Activated naive CD8-positive, alpha-beta T cell (primary cell): ENCODE results near the gene XAGE1A.
"Not testable (repeated sequence)": the region's sequence is repeated elsewhere in the genome, so short reads cannot be mapped to it uniquely, and the experiment has no call there.

Source experiments
- H3K27ac Mint-ChIP-seq: one replicate; pipeline ENCODE4 v1.8.0; 2021; ENCODE audit warnings: mixed read lengths
- H3K27me3 Mint-ChIP-seq: one replicate; pipeline ENCODE4 v1.8.0; 2021; ENCODE audit warnings: mixed read lengths
- H3K36me3 Mint-ChIP-seq: one replicate; pipeline ENCODE4 v1.8.0; 2021; ENCODE audit warnings: mixed read lengths
- H3K4me1 Mint-ChIP-seq: one replicate; pipeline ENCODE4 v1.8.0; 2021; ENCODE audit warnings: low read depth, mixed read lengths
- H3K4me3 Mint-ChIP-seq: one replicate; pipeline ENCODE4 v1.8.0; 2021; ENCODE audit warnings: mild to moderate bottlenecking, mixed read lengths
- H3K9me3 Mint-ChIP-seq: one replicate; pipeline ENCODE4 v1.8.0; 2021; ENCODE audit warnings: low read depth, mixed read lengths

The XAGE1A gene, protein sequence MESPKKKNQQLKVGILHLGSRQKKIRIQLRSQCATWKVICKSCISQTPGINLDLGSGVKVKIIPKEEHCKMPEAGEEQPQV

DNA sequence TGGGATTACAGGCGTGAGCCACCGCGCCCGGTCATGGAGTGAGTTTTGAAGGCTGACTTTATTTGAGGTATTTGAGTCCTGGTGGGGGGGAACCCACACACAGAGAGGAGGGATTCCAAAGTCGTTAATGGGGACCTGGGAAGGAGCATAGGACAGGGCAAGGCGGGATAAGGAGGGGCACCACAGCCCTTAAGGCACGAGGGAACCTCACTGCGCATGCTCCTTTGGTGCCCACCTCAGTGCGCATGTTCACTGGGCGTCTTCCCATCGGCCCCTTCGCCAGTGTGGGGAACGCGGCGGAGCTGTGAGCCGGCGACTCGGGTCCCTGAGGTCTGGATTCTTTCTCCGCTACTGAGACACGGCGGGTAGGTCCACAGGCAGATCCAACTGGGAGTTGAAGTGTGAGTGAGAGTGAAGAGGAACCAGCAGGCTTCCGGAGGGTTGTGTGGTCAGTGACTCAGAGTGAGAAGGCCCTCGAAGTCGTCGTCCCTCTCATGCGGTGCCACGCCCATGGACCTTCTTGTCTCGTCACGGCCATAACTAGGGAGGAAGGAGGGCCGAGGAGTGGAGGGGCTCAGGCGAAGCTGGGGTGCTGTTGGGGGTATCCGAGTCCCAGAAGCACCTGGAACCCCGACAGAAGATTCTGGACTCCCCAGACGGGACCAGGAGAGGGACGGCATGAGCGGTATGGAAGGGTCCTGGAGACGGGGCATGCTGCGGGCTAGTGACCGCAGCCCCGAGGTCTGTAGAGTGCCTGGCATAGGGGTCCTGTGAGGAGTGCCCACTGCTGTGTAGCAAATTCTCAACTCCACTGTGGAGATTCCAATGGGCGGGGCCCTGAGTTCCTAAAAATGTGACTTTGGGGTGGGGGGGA, at the start of gene XAGE1A:
TSS of gene XAGE1A (plus strand) at position 264 of the 874 bp plus-strand sequence. CDS start 1,554 bp downstream, outside the sequence.
- not testable (repeated sequence) for H3K27ac Mint-ChIP-seq, H3K4me1 Mint-ChIP-seq, H3K9me3 Mint-ChIP-seq, H3K36me3 Mint-ChIP-seq, H3K4me3 Mint-ChIP-seq, H3K27me3 Mint-ChIP-seq

DNA sequence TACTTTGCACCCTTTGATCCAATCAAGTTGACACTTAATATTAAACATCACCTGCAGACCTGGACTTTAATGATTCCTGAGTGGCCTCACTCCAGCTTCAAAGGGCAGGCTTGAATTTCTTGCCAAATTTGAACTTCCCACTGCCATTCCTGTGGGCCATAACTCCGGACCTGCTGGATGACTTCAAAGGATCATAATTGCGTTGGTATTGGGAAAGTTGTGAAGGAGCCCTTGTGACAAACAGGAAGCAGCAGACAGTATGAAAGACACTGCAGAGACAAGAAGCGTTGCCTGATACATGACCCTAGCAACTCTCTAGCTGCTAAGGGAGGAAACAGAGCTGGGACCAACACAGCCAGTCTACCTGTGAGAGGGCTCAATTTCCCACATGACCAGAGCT, 43.6 kb upstream of the XAGE1A start:
- not testable (repeated sequence) for H3K4me3 Mint-ChIP-seq, H3K4me1 Mint-ChIP-seq, H3K9me3 Mint-ChIP-seq, H3K27me3 Mint-ChIP-seq, H3K36me3 Mint-ChIP-seq, H3K27ac Mint-ChIP-seq

DNA sequence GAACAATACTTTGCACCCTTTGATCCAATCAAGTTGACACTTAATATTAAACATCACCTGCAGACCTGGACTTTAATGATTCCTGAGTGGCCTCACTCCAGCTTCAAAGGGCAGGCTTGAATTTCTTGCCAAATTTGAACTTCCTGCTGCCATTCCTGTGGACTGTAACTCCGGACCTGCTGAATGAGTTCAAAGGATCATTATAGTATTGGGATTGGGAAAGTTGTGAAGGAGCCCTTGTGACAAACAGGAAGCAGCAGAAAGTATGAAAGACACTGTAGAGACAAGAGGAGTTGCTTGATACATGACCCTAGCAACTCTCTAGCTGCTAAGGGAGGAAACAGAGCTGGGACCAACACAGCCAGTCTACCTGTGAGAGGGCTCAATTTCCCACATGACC, 24.3 kb upstream of the XAGE1A start:
- H3K27ac Mint-ChIP-seq, H3K36me3 Mint-ChIP-seq, H3K27me3 Mint-ChIP-seq, H3K9me3 Mint-ChIP-seq, H3K4me3 Mint-ChIP-seq, H3K4me1 Mint-ChIP-seq: not testable (repeated sequence)

DNA sequence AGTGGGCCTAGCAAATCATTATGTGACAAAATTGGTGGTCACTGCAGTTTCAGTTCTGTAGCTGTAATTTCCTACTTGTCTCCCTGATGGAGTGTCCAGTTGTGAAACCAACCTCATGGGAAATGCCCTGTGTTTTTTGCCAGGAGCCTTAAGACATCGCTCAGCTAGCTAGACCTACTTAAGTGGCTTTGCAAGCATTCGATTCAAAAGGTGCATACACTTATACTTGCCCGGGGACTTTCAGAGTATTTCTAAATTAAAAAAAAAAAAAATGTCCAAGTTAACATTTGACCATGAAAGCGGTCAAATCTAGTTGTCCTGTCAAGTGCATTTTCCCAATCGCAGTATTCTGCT, 788 bp downstream of the XAGE1A start:
- not testable (repeated sequence) for H3K27me3 Mint-ChIP-seq, H3K27ac Mint-ChIP-seq, H3K4me3 Mint-ChIP-seq, H3K36me3 Mint-ChIP-seq, H3K4me1 Mint-ChIP-seq, H3K9me3 Mint-ChIP-seq

- not testable (repeated sequence) for H3K9me3 Mint-ChIP-seq, H3K4me1 Mint-ChIP-seq, H3K4me3 Mint-ChIP-seq, H3K27me3 Mint-ChIP-seq, H3K27ac Mint-ChIP-seq, H3K36me3 Mint-ChIP-seq
Observed at GRCh38 chrX:52501362-52501761, 5.8 kb downstream of the XAGE1A start.

DNA sequence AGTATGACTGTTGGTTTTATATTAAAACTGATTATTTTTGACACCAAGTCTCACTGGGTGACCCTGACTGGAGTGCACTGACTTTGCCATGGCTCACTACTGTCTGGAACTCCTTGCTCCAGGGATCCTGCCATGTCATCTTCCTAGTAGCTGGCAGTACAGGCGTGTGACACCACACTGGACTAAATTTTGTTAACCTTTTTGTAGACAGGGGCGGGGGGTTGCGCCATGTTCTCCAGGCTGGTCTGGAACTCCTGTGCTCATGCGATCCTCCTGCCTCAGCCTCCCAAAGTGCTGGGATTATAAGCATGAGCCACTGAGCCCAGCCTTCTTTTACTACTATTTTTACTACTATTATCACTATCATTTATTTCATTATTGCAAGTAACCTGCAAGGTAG, 8.9 kb downstream of the XAGE1A start:
- no peaks in the 10 kb centered on the region for H3K4me1 Mint-ChIP-seq
- no peak overlapping the region for H3K27ac Mint-ChIP-seq
- H3K27me3 Mint-ChIP-seq: peaks cover 6% of the 10 kb centered on the region
- H3K9me3 Mint-ChIP-seq: no peaks in the 10 kb centered on the region
- H3K36me3 Mint-ChIP-seq: no peaks in the 10 kb centered on the region
- no peak overlapping the region for H3K4me3 Mint-ChIP-seq

- H3K9me3 Mint-ChIP-seq: no peaks in the 10 kb centered on the region
- no peak overlapping the region for H3K27ac Mint-ChIP-seq
- no peaks in the 10 kb centered on the region for H3K4me1 Mint-ChIP-seq
- H3K36me3 Mint-ChIP-seq: no peaks in the 10 kb centered on the region
- H3K27me3 Mint-ChIP-seq: peaks cover 6% of the 10 kb centered on the region
- no peak overlapping the region for H3K4me3 Mint-ChIP-seq
Observed at GRCh38 chrX:52507331-52507730, 11.7 kb downstream of the XAGE1A start.

DNA sequence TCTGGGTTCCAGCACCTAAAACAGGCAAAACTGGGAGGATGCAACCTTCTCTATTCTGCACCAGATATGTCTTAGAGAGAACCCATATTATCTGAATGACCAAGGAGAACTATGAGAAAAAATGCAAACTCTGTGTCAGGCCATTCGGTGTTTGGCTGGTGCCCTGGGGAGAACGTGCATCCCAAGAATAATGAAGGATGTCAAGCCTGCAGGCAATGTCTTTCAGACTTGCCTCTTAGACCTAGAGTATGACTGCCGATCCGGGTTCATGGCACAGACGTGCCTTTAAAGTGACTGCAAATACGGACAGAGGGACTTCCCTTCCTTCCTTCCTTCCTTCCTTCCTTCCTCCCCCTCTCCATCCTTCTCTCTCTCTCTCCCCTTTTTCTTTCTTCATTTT, 14.3 kb downstream of the XAGE1A start:
- Mint-ChIP-seq H3K27ac (no peak overlapping the region), H3K4me1 (no peaks in the 10 kb centered on the region)

DNA sequence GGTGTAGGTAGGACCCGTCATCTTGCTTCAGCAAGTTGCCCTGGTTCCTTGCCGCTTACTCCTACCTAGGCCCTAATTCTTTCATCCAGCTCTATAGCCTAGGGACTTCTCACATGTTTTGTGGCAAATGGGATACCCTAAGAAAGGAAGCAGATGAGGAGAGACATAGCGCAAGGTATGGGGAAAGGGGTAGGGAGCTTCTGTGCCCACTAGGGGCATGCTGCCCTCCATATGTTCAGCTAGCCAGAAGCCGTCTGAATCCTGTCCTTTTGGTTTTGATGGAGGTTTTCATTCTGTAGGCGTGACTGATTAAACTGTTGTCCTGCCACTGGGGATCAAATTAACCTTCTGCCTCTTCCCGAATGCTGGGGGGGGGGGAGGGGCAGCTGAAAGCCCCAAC, 15.5 kb downstream of the XAGE1A start:
- not testable (repeated sequence) for H3K9me3 Mint-ChIP-seq, H3K36me3 Mint-ChIP-seq, H3K27me3 Mint-ChIP-seq, H3K4me3 Mint-ChIP-seq, H3K4me1 Mint-ChIP-seq, H3K27ac Mint-ChIP-seq

More for the DNA sequence above, 14.3 kb downstream of the XAGE1A start:
- H3K9me3 Mint-ChIP-seq: no peaks in the 10 kb centered on the region
- H3K4me3 Mint-ChIP-seq: no peak overlapping the region
- no peaks in the 10 kb centered on the region for H3K36me3 Mint-ChIP-seq
- peaks cover 6% of the 10 kb centered on the region for H3K27me3 Mint-ChIP-seq

GRCh38 chrX:52516110-52516986, 20.7 kb downstream of the XAGE1A start:
- not testable (repeated sequence) for H3K9me3 Mint-ChIP-seq, H3K36me3 Mint-ChIP-seq, H3K4me3 Mint-ChIP-seq, H3K4me1 Mint-ChIP-seq, H3K27me3 Mint-ChIP-seq, H3K27ac Mint-ChIP-seq

DNA sequence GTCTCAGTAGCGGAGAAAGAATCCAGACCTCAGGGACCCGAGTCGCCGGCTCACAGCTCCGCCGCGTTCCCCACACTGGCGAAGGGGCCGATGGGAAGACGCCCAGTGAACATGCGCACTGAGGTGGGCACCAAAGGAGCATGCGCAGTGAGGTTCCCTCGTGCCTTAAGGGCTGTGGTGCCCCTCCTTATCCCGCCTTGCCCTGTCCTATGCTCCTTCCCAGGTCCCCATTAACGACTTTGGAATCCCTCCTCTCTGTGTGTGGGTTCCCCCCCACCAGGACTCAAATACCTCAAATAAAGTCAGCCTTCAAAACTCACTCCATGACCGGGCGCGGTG, 21.3 kb downstream of the XAGE1A start, which contains the start of gene XAGE1B:
TSS of gene XAGE1B (minus strand) at position 77 of the 339 bp plus-strand sequence. CDS start 1,536 bp downstream, outside the sequence.
- not testable (repeated sequence) for H3K4me1 Mint-ChIP-seq, H3K36me3 Mint-ChIP-seq, H3K9me3 Mint-ChIP-seq, H3K27ac Mint-ChIP-seq, H3K4me3 Mint-ChIP-seq, H3K27me3 Mint-ChIP-seq

GRCh38 chrX:52541051-52541450, 45.4 kb downstream of the XAGE1A start:
- H3K4me1 Mint-ChIP-seq, H3K36me3 Mint-ChIP-seq, H3K27ac Mint-ChIP-seq, H3K9me3 Mint-ChIP-seq, H3K4me3 Mint-ChIP-seq, H3K27me3 Mint-ChIP-seq: not testable (repeated sequence)

- Mint-ChIP-seq H3K36me3 (no peaks in the 10 kb centered on the region), H3K27ac (no peak overlapping the region), H3K4me3 (no peak overlapping the region), H3K4me1 (no peaks in the 10 kb centered on the region), H3K27me3 (no peaks in the 10 kb centered on the region), H3K9me3 (no peaks in the 10 kb centered on the region)
Observed at GRCh38 chrX:52542311-52542710, 46.7 kb downstream of the XAGE1A start.

DNA sequence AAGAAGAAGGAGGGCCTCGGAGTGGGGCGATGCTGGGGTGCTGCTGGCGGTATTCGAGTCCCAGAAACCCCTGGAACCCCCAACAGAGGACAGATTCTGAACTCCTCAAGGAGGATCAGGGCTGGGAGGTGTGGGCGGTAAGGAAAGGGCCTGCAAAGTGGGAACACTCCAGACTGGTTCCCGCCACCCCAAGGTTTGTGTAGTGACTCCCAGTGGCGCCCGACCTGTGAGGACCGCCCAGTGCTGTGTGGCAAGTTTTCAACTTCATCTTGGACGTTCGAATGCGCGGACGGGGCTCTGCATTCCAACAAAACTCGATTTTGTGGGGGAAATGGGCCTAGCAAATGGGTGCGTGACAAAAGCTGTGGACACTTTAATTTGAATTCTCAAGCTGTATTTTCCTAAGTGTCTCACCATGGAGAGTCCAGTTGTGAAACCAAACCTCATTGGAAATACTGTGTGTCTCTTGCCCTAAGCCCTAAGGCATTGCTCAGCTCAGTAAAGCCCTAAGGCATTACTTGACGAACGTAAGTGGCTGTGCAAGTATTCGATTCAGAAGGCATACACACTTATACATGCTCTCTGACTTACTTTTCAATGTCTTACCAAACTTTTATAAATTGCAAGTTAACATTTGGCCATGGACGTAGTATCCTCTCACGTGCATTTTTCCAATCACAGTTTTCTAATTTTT, 48.7 kb downstream of the XAGE1A start:
- H3K27ac Mint-ChIP-seq: no peak overlapping the region
- H3K27me3 Mint-ChIP-seq: no peaks in the 10 kb centered on the region
- H3K4me3 Mint-ChIP-seq: no peak overlapping the region
- no peaks in the 10 kb centered on the region for H3K36me3 Mint-ChIP-seq
- H3K9me3 Mint-ChIP-seq: no peaks in the 10 kb centered on the region
- H3K4me1 Mint-ChIP-seq: no peaks in the 10 kb centered on the region

- H3K4me3 Mint-ChIP-seq, H3K27ac Mint-ChIP-seq, H3K9me3 Mint-ChIP-seq, H3K4me1 Mint-ChIP-seq, H3K27me3 Mint-ChIP-seq, H3K36me3 Mint-ChIP-seq: not testable (repeated sequence)
Observed at GRCh38 chrX:52548769-52549168, 53.2 kb downstream of the XAGE1A start.
